Measurements from ENCODE around the gene PDE5A.

PDE5A gene

DNA sequence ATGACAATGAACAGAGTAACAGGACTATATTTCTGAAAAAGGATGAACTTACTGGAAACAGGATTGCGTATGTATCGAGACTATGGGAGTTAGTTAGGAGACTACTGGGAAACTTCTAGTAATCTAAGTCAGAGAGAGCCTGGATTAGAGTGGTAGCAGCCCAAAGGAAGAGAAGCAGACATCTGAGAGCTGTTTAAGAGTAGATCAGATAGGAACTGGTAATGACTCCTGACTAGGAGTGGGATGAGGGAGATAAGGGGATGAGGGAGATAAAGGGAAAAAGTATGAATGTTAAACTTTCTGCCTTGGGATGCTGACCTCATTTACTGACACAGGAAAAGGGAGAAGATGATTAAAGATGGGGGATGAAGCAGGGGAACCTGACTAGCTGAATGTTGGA, 116.2 kb downstream of the PDE5A start (continued):
- TF ChIP-seq ZNF623 (tag by site-specific recombination; IDR thresholded peaks at IDR 0.05) (no peak), ZNF76 (tag by site-specific recombination; IDR thresholded peaks at IDR 0.05; ENCODE audit: borderline replicate concordance, low read depth) (no peak), ZIC2 (tag by site-specific recombination; IDR thresholded peaks at IDR 0.05) (no peak), HOXC10 (CRISPR knock-in tag; IDR thresholded peaks at IDR 0.05) (no peak)
- TF ChIP-seq, protein P1, sequence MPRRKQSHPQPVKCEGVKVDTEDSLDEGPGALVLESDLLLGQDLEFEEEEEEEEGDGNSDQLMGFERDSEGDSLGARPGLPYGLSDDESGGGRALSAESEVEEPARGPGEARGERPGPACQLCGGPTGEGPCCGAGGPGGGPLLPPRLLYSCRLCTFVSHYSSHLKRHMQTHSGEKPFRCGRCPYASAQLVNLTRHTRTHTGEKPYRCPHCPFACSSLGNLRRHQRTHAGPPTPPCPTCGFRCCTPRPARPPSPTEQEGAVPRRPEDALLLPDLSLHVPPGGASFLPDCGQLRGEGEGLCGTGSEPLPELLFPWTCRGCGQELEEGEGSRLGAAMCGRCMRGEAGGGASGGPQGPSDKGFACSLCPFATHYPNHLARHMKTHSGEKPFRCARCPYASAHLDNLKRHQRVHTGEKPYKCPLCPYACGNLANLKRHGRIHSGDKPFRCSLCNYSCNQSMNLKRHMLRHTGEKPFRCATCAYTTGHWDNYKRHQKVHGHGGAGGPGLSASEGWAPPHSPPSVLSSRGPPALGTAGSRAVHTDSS (tag by site-specific recombination; IDR thresholded peaks at IDR 0.05), result no peak

DNA sequence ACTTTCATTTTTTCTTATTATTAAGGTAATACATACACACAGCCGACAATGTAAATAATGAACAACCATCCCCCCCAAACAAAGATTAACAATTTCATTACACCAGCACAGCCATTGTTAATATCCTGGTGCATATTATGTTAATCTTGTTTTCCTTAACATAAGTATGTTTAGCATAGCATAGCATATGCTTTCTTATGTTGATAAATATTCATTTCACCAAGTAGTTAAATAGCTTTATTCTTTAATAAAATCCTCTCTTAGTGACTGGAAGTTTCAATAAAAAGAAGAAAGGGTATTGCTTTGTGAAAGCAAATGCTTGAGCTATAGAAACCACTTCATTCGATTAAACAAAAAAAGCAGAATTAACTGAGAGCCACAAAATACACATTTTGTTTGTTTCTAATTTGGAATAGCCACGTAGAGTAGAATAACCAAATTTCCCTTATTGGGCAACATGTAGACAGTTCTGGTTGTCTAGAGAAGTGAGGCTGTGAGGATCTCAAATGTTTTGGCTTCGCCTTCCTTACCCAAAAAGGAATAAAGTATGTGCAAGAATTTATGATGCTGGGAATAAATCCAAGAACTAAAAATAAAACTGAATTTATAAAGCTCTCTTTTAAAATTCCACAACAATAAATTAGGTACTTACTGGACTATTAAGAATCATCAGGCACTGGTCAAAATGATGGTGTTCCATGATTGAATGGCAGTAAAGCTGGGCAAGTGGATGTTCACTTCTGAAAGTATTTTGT, 118.0 kb downstream of the PDE5A start:
- TF ChIP-seq ZNF2 (tag by site-specific recombination; IDR thresholded peaks at IDR 0.05) (no peak), ZNF366 (tag by site-specific recombination; conservative IDR thresholded peaks at IDR 0.05) (no peak)
- ChIA-PET POLR2A (no interaction called here), CTCF (interaction anchor here (0.6 kb wide), 1 partner anchor 1180 kb away, joined by 3 read pairs; no protein-coding TSS in a partner anchor)
- no peaks in the 10 kb centered on the region for H3K4me1 ChIP-seq (ENCODE audit: control insufficient read depth, insufficient read depth, low read length)
- no peak overlapping the region for H3K4me3 ChIP-seq (ENCODE audit: low read depth, low read length)
- no peaks in the 10 kb centered on the region for H3K9me3 ChIP-seq (ENCODE audit: control insufficient read depth, insufficient read depth, low read depth, low read length)
- H3K27ac ChIP-seq (ENCODE audit: extremely low read depth, low read depth, low read length), result no peak overlapping the region
- peaks cover 0 to 58% of the 10 kb centered on the region in 2 experiments; a peak in 2 of 3 replicates for H3K36me3 ChIP-seq (ENCODE audit: control insufficient read depth in 2 of 2, insufficient read depth in 1 of 2, low read length in 2 of 2)

DNA sequence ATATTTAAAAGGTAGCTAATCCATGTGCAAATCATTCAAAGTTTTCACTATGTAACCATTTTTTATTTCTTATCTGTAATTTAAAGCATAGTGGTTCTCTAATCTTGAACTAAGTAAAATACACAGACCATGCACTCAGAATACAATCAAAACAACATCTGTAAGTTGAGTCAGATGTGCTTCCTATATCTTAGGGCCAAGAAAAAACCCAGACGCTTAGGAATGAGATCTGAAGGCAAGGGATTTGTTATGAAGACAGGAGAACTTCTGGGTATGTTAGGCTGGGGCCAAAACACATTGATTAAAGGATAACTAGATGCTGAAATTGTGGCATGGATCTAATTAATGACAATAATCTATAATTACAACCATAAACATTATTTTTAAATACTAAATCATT, 120.3 kb downstream of the PDE5A start:
- Histone ChIP-seq H3K4me3 (ENCODE audit: low read depth, low read length) (no peak overlapping the region), H3K4me1 (ENCODE audit: control insufficient read depth, insufficient read depth, low read length) (no peaks in the 10 kb centered on the region), H3K27ac (ENCODE audit: extremely low read depth, low read depth, low read length) (no peak overlapping the region), H3K36me3 (ENCODE audit: control insufficient read depth in 2 of 2, insufficient read depth in 1 of 2, low read length in 2 of 2) (peaks cover 0 to 50% of the 10 kb centered on the region in 2 experiments; a peak in 2 of 3 replicates), H3K9me3 (ENCODE audit: control insufficient read depth, insufficient read depth, low read depth, low read length) (no peaks in the 10 kb centered on the region)
- CTCF ChIA-PET, result no interaction called here
- TF ChIP-seq ZNF660 (tag by site-specific recombination; IDR thresholded peaks at IDR 0.05) (no peak), ZNF433 (tag by site-specific recombination; IDR thresholded peaks at IDR 0.05; ENCODE audit: low read depth) (no peak), ZNF548 (tag by site-specific recombination; IDR thresholded peaks at IDR 0.05) (no peak), ZNF776 (tag by site-specific recombination; IDR thresholded peaks at IDR 0.05; ENCODE audit: borderline replicate concordance) (no peak), KLF7 (tag by site-specific recombination; IDR thresholded peaks at IDR 0.05; ENCODE audit: borderline replicate concordance) (no peak), ZNF621 (tag by site-specific recombination; IDR thresholded peaks at IDR 0.05) (no peak), ZNF747 (tag by site-specific recombination; IDR thresholded peaks at IDR 0.05) (no peak), ZNF510 (tag by site-specific recombination; IDR thresholded peaks at IDR 0.05; ENCODE audit: insufficient replicate concordance) (no peak), OVOL3 (tag by site-specific recombination; IDR thresholded peaks at IDR 0.05) (no peak)
- TF ChIP-seq, protein P2, sequence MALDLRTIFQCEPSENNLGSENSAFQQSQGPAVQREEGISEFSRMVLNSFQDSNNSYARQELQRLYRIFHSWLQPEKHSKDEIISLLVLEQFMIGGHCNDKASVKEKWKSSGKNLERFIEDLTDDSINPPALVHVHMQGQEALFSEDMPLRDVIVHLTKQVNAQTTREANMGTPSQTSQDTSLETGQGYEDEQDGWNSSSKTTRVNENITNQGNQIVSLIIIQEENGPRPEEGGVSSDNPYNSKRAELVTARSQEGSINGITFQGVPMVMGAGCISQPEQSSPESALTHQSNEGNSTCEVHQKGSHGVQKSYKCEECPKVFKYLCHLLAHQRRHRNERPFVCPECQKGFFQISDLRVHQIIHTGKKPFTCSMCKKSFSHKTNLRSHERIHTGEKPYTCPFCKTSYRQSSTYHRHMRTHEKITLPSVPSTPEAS (tag by site-specific recombination; IDR thresholded peaks at IDR 0.05), result no peak
- TF ChIP-seq, protein P3, sequence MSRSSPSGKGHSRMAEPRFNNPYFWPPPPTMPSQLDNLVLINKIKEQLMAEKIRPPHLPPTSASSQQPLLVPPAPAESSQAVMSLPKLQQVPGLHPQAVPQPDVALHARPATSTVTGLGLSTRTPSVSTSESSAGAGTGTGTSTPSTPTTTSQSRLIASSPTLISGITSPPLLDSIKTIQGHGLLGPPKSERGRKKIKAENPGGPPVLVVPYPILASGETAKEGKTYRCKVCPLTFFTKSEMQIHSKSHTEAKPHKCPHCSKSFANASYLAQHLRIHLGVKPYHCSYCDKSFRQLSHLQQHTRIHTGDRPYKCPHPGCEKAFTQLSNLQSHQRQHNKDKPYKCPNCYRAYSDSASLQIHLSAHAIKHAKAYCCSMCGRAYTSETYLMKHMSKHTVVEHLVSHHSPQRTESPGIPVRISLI (tag by site-specific recombination; IDR thresholded peaks at IDR 0.05), result no peak
- TF ChIP-seq, protein P4, sequence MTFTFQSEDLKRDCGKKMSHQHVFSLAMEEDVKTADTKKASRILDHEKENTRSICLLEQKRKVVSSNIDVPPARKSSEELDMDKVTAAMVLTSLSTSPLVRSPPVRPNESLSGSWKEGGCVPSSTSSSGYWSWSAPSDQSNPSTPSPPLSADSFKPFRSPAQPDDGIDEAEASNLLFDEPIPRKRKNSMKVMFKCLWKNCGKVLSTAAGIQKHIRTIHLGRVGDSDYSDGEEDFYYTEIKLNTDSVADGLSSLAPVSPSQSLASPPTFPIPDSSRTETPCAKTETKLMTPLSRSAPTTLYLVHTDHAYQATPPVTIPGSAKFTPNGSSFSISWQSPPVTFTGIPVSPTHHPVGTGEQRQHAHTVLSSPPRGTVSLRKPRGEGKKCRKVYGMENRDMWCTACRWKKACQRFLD (tag by site-specific recombination; IDR thresholded peaks at IDR 0.05), result no peak
- TF ChIP-seq, protein P5, sequence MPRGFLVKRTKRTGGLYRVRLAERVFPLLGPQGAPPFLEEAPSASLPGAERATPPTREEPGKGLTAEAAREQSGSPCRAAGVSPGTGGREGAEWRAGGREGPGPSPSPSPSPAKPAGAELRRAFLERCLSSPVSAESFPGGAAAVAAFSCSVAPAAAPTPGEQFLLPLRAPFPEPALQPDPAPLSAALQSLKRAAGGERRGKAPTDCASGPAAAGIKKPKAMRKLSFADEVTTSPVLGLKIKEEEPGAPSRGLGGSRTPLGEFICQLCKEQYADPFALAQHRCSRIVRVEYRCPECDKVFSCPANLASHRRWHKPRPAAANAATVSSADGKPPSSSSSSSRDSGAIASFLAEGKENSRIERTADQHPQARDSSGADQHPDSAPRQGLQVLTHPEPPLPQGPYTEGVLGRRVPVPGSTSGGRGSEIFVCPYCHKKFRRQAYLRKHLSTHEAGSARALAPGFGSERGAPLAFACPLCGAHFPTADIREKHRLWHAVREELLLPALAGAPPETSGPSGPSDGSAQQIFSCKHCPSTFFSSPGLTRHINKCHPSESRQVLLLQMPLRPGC (tag by site-specific recombination; IDR thresholded peaks at IDR 0.05), result no peak
- POLR2A ChIA-PET, result no interaction called here

Data from HEK293 (cell line).